H9 (cell line): ENCODE data around the gene TRPV4. TPM values are rescaled to one million over a fixed set of nuclear protein-coding genes. Genes with fewer than 3 reads are reported as not detected.

ENCODE experiments used
- DNase-seq: peaks from one replicate; pipeline ENCODE4 v3.0.0-alpha.2; 2017
- H2AFZ ChIP-seq: one replicate; pipeline ENCODE4 v1.6.1; 2013; ENCODE audit warnings: mild to moderate bottlenecking, low read length, control low read depth, moderate library complexity
- H2AK5ac ChIP-seq: 2 replicates; pipeline ENCODE4 v1.6.1; 2013; ENCODE audit warnings: low read length, control low read depth, mixed read lengths; ENCODE audit not compliant: insufficient read length
- H2BK120ac ChIP-seq: one replicate; pipeline ENCODE4 v1.6.1; 2013; ENCODE audit warnings: low read depth, mild to moderate bottlenecking, low read length, control low read depth, inconsistent platforms; ENCODE audit not compliant: poor library complexity, severe bottlenecking
- H2BK12ac ChIP-seq: 2 replicates; pipeline ENCODE4 v1.6.1; 2013; ENCODE audit warnings: low read length, control low read depth, mixed read lengths, low read depth; ENCODE audit not compliant: insufficient read length
- H2BK15ac ChIP-seq: 2 replicates; pipeline ENCODE4 v1.6.1; 2013; ENCODE audit warnings: low read depth, low read length, control low read depth
- H2BK20ac ChIP-seq: one replicate; pipeline ENCODE4 v1.6.1; 2013; ENCODE audit warnings: low read depth, mild to moderate bottlenecking, low read length, control low read depth, inconsistent platforms; ENCODE audit not compliant: poor library complexity, severe bottlenecking
- H2BK5ac ChIP-seq: 2 replicates; pipeline ENCODE4 v1.6.1; 2013; ENCODE audit warnings: low read length, control low read depth, mixed read lengths; ENCODE audit not compliant: insufficient read length
- H3K14ac ChIP-seq: 2 replicates; pipeline ENCODE4 v1.6.1; 2013; ENCODE audit warnings: low read length, control low read depth; ENCODE audit not compliant: insufficient read depth
- H3K18ac ChIP-seq: 2 replicates; pipeline ENCODE4 v1.6.1; 2013; ENCODE audit warnings: low read depth, mild to moderate bottlenecking, mixed read lengths, low read length, control low read depth; ENCODE audit not compliant: insufficient read length
- H3K23ac ChIP-seq: 2 replicates; pipeline ENCODE4 v1.6.1; 2013; ENCODE audit warnings: low read length, control low read depth, mixed read lengths, low read depth; ENCODE audit not compliant: insufficient read length
- H3K23me2 ChIP-seq: 2 replicates; pipeline ENCODE4 v1.6.1; 2013; ENCODE audit warnings: low read depth, mild to moderate bottlenecking, mixed read lengths, low read length, control low read depth; ENCODE audit not compliant: insufficient read length, poor library complexity, severe bottlenecking
- H3K27ac ChIP-seq: 2 replicates; pipeline ENCODE4 v1.5.1; 2013; ENCODE audit warnings: low read length, control low read depth, mixed read lengths, low read depth; ENCODE audit not compliant: insufficient read length
- H3K27me3 ChIP-seq: 2 replicates; pipeline ENCODE4 v1.6.1; 2013; ENCODE audit warnings: low read length, control low read depth, inconsistent platforms; ENCODE audit not compliant: insufficient read depth
- H3K4ac ChIP-seq: 2 replicates; pipeline ENCODE4 v1.6.1; 2013; ENCODE audit warnings: low read depth, mild to moderate bottlenecking, control low read depth, inconsistent platforms, low read length, moderate library complexity
- H3K4me1 ChIP-seq: 2 replicates; pipeline ENCODE4 v1.6.1; 2013; ENCODE audit warnings: low read length, control low read depth, inconsistent platforms; ENCODE audit not compliant: insufficient read depth
- H3K4me2 ChIP-seq: 2 replicates; pipeline ENCODE4 v1.6.1; 2013; ENCODE audit warnings: low read length, control low read depth, mixed read lengths; ENCODE audit not compliant: insufficient read length, insufficient read depth
- H3K56ac ChIP-seq: 2 replicates; pipeline ENCODE4 v1.6.1; 2013; ENCODE audit warnings: low read depth, mild to moderate bottlenecking, mixed read lengths, low read length, control low read depth; ENCODE audit not compliant: insufficient read length
- H3K79me1 ChIP-seq: 2 replicates; pipeline ENCODE4 v1.6.1; 2013; ENCODE audit warnings: low read depth, mild to moderate bottlenecking, moderate library complexity, low read length, control low read depth, inconsistent platforms; ENCODE audit not compliant: insufficient read depth, poor library complexity, severe bottlenecking
- H3K79me2 ChIP-seq: 2 replicates; pipeline ENCODE4 v1.6.1; 2013; ENCODE audit warnings: low read length, control low read depth, inconsistent platforms; ENCODE audit not compliant: insufficient read depth
- H3K9ac ChIP-seq: 2 replicates; pipeline ENCODE4 v1.6.1; 2013; ENCODE audit warnings: low read length, control low read depth, mixed read lengths; ENCODE audit not compliant: insufficient read length; ENCODE audit errors: extremely low read depth
- H3K9me3 ChIP-seq: one replicate; pipeline ENCODE4 v1.6.1; 2013; ENCODE audit warnings: low read depth, low read length, inconsistent platforms; ENCODE audit not compliant: control insufficient read depth
- H3T11ph ChIP-seq: one replicate; pipeline ENCODE4 v1.6.1; 2013; ENCODE audit warnings: mild to moderate bottlenecking, low read length, control low read depth, inconsistent platforms
- H4K20me1 ChIP-seq: one replicate; pipeline ENCODE4 v1.6.1; 2013; ENCODE audit not compliant: control insufficient read depth, insufficient read length, insufficient read depth
- H4K5ac ChIP-seq: 2 replicates; pipeline ENCODE4 v1.6.1; 2013; ENCODE audit warnings: low read depth, mild to moderate bottlenecking, mixed read lengths, low read length, control low read depth; ENCODE audit not compliant: insufficient read length
- H4K8ac ChIP-seq: replicated peaks from 2 replicates; pipeline ENCODE4 v1.6.1; 2013; ENCODE audit warnings: low read length, control low read depth, mixed read lengths, low read depth; ENCODE audit not compliant: insufficient read length
- H4K91ac ChIP-seq: 2 replicates; pipeline ENCODE4 v1.6.1; 2013; ENCODE audit warnings: low read depth, mild to moderate bottlenecking, moderate library complexity, mixed read lengths, low read length, control low read depth; ENCODE audit not compliant: insufficient read length
- H3K27ac Mint-ChIP-seq, 3 experiments: 2 replicates in 2 of 3; 3 replicates in 1 of 3; pipeline ENCODE4 v1.8.0; 2020 to 2021; ENCODE audit warnings: mixed read lengths in 3 of 3, mild to moderate bottlenecking in 1 of 3, moderate library complexity in 1 of 3
- H3K27me3 Mint-ChIP-seq: 2 replicates; pipeline ENCODE4 v1.8.0; 2021; ENCODE audit warnings: low read depth, mild to moderate bottlenecking, moderate library complexity, mixed read lengths
- H3K36me3 Mint-ChIP-seq, 3 experiments: 2 replicates in 2 of 3; 3 replicates in 1 of 3; pipeline ENCODE4 v1.8.0; 2020 to 2021; ENCODE audit warnings: low read depth in 3 of 3, mixed read lengths in 3 of 3; ENCODE audit not compliant: insufficient read depth in 1 of 3
- H3K4me1 Mint-ChIP-seq, 2 experiments: 2 replicates each; pipeline ENCODE4 v1.8.0; 2020; ENCODE audit warnings: mixed read lengths in 2 of 2
- H3K4me3 Mint-ChIP-seq, 2 experiments: 2 replicates in 1 of 2; 3 replicates in 1 of 2; pipeline ENCODE4 v1.8.0; 2020 to 2021; ENCODE audit warnings: mild to moderate bottlenecking in 2 of 2, mixed read lengths in 2 of 2, moderate library complexity in 1 of 2
- H3K9me3 Mint-ChIP-seq, 2 experiments: 2 replicates in 1 of 2; 3 replicates in 1 of 2; pipeline ENCODE4 v1.8.0; 2020; ENCODE audit warnings: mild to moderate bottlenecking in 2 of 2, mixed read lengths in 2 of 2, moderate library complexity in 1 of 2
- CTCF ChIP-seq: fragments of 200-600 bp; sonication (generic); conservative IDR thresholded peaks from 3 replicates; pipeline ENCODE4 v1.8.0; 2021; ENCODE audit warnings: antibody characterized with exemption, mild to moderate bottlenecking
- WGBS: extraction: QIAGEN DNeasy Blood & Tissue Kit; methylation state at CpG from one replicate; pipeline ENCODE4 v1.1.7; 2013; ENCODE audit warnings: missing lambda C conversion rate, low lambda C conversion rate, mixed read lengths; ENCODE audit not compliant: insufficient read length; ENCODE audit errors: extremely low coverage; 5-methylcytosine and 5-hydroxymethylcytosine counted together
- total RNA-seq: library from RNA; stranded (reverse); gene quantifications from 2 replicates; pipeline ENCODE4 v1.2.1, GENCODE V29; 2021

Gene TRPV4
- total RNA-seq, 1 experiment from 2014 or later, result 4.9 TPM

- Histone ChIP-seq H3K56ac (no peak overlapping the region), H3T11ph (no peak overlapping the region), H2AK5ac (no peak overlapping the region), H3K9me3 (no peaks in the 10 kb centered on the region), H3K23ac (no peak overlapping the region), H2BK20ac (no peak overlapping the region), H2AFZ (no peak overlapping the region), H3K14ac (no peak overlapping the region), H3K4ac (no peak overlapping the region), H4K20me1 (no peaks in the 10 kb centered on the region), H4K8ac (no peak overlapping the region), H3K79me1 (no peaks in the 10 kb centered on the region), H3K79me2 (no peaks in the 10 kb centered on the region), H3K23me2 (no peaks in the 10 kb centered on the region), H2BK15ac (no peak overlapping the region), H3K27me3 (no peaks in the 10 kb centered on the region), H3K4me2 (no peak overlapping the region), H3K18ac (no peak overlapping the region), H2BK5ac (no peak overlapping the region), H3K9ac (no peak overlapping the region), H3K4me1 (no peaks in the 10 kb centered on the region), H2BK120ac (no peak overlapping the region), H4K5ac (no peak overlapping the region), H4K91ac (no peak overlapping the region), H3K27ac (no peak overlapping the region), H2BK12ac (no peak overlapping the region)
- 100% methylated on average over 1 of the region's 4 CpGs for WGBS
- peaks cover 0 to 2% (median 0%) of the 10 kb centered on the region in 3 experiments; a peak in 2 of 7 replicates for H3K36me3 Mint-ChIP-seq
- no peak overlapping the region for H3K27ac Mint-ChIP-seq
- H3K9me3 Mint-ChIP-seq, result no peaks in the 10 kb centered on the region
- no peak for TF ChIP-seq CTCF
- no peaks in the 10 kb centered on the region for H3K27me3 Mint-ChIP-seq
- peaks cover 6 to 7% of the 10 kb centered on the region in 2 experiments; a peak in 3 of 4 replicates for H3K4me1 Mint-ChIP-seq
- no peak for DNase-seq
- H3K4me3 Mint-ChIP-seq, result no peak overlapping the region
These were observed 24.1 kb downstream of the TRPV4 start for GRCh38 chr12:109808876-109809646.
